Omental fat pad (tissue), 4 donors: ENCODE results near the gene ATAD5. TPM values are rescaled to one million over a fixed set of nuclear protein-coding genes. Genes with fewer than 3 reads are reported as not detected.

Experiments used
- ATAC-seq: fragments of 150-250 bp; one replicate; pipeline ENCODE4 v1.9.1; 2016; ENCODE audit warnings: mild to moderate bottlenecking, moderate library complexity; ENCODE audit not compliant: low FRiP score
- DNase-seq: peaks from one replicate; pipeline ENCODE4 v3.0.0-alpha.2; 2019; ENCODE audit warnings: low spot score
- total RNA-seq, 4 donors: library from RNA; depleted of rRNA; stranded (reverse); fragments of >200 nt; gene quantifications; one replicate each; pipeline ENCODE4 v1.1.0, GENCODE V29; 2016
- TF ChIP-seq, protein P1 (sequence below), 3 donors: fragments of 450-650 bp; IDR thresholded peaks; one replicate each; pipeline ENCODE4 v1.5.1; 2016 to 2017; ENCODE audit warnings: antibody characterized with exemption in 3 of 3, mild to moderate bottlenecking in 3 of 3, moderate library complexity in 2 of 3

The ATAD5 gene
- total RNA-seq, 4 donors from 2014 or later: 0.74 to 2.5 (median 1.2) TPM

DNA sequence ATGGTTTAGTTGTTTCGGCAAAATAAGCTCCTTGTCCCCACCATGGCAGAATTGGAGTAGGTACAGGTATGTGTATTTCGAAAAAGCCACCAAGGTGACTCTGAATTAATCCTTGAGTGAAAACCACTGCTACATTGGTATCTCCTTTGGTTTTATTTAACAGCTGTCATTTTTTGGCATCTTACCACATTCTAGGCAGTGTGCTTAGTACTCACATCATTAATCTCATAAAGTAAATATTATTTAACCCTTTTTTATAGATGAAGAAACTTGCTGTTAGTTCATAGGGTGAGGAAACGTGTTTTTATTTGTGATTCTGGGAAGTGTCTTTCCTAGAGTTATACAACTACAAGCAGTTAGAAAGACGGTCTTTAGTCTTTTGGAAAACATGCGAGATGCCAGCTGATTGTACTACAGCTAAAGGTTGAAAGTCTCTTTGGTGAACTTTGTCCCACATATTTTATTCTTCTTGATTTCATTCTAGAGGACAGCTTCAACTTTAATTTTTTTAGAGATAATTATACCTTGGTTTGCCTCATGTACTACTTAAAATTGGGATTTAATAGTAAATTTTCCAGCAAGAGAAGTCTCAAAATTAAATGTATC is 6.5 kb downstream of the ATAD5 start:
- TF ChIP-seq, protein P1, sequence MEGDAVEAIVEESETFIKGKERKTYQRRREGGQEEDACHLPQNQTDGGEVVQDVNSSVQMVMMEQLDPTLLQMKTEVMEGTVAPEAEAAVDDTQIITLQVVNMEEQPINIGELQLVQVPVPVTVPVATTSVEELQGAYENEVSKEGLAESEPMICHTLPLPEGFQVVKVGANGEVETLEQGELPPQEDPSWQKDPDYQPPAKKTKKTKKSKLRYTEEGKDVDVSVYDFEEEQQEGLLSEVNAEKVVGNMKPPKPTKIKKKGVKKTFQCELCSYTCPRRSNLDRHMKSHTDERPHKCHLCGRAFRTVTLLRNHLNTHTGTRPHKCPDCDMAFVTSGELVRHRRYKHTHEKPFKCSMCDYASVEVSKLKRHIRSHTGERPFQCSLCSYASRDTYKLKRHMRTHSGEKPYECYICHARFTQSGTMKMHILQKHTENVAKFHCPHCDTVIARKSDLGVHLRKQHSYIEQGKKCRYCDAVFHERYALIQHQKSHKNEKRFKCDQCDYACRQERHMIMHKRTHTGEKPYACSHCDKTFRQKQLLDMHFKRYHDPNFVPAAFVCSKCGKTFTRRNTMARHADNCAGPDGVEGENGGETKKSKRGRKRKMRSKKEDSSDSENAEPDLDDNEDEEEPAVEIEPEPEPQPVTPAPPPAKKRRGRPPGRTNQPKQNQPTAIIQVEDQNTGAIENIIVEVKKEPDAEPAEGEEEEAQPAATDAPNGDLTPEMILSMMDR (IDR thresholded peaks at IDR 0.05): no peak
- DNase-seq (no peak), ATAC-seq (no peak)

- ATAC-seq (no peak), DNase-seq (no peak)
- TF ChIP-seq, protein P1 (IDR thresholded peaks at IDR 0.05): no peak
Observed at GRCh38 chr17:30840771-30841170, 9.0 kb downstream of the ATAD5 start.

DNA sequence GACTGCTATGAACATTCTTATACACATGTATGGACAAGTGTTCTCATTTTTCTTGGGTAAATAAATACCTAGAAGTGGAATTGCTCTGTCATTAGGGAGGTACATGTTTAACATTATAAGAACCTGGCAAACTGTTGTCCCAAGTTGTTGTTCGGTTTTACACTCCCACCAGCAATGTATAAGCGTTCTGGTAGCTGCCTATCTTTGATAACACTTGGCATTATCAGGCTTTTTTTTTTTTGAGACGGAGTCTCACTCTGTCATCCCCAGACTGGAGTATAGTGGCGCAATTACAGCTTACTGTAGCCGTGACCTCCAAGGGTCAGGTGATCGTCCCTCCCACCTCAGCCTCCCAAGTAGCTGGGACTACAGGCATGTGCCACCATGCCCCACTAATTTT is 16.3 kb downstream of the ATAD5 start:
- TF ChIP-seq, protein P1 (IDR thresholded peaks at IDR 0.05): no peak
- DNase-seq: no peak
- ATAC-seq: no peak

GRCh38 chr17:30854146-30854545 is 22.4 kb downstream of the ATAD5 start:
- ATAC-seq: no peak
- TF ChIP-seq, protein P1 (IDR thresholded peaks at IDR 0.05): no peak
- no peak for DNase-seq

GRCh38 chr17:30858556-30859250 is 26.9 kb downstream of the ATAD5 start:
- TF ChIP-seq, protein P1 (IDR thresholded peaks at IDR 0.05): no peak
- ATAC-seq: no peak
- no peak for DNase-seq

DNA sequence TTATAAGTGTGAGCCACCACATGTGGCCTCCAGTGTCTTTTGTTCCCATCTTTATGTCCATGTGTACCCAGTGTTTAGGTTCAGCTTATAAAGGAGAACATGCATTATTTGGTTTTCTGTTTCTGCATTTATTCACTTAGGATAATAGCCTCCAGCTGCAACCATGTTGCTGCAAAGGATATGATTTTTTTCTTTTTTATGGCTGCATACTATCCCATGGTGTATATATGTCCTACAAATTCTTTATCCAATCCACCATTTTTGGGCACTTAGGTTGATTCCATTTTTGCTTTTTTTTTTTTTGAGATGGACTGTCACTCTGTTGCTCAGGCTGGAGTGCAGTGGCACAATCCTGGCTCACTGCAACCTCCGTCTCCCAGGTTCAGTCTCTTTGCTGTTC is 32.9 kb downstream of the ATAD5 start:
- ATAC-seq (no peak), DNase-seq (no peak)

More for the DNA sequence above, 32.9 kb downstream of the ATAD5 start:
- TF ChIP-seq, protein P1 (IDR thresholded peaks at IDR 0.05): no peak
